HEK293 (cell line): ENCODE data around the gene ANTXR1.
A peak's percentile ranks its signal among the peaks of the same experiment; 100 is the strongest.

Experiments
- CTCF ChIP-seq: fragments of 450-650 bp; formaldehyde crosslinking; IDR thresholded peaks from 2 replicates; pipeline ENCODE4 v1.5.1; 2016; ENCODE audit warnings: missing biosample characterization, missing genetic modification characterization
- KLF1 ChIP-seq: fragments of 450-650 bp; formaldehyde crosslinking; IDR thresholded peaks from 2 replicates; pipeline ENCODE4 v1.5.1; 2016; ENCODE audit warnings: missing biosample characterization, missing genetic modification characterization
- PRDM1 ChIP-seq: fragments of 450-650 bp; formaldehyde crosslinking; IDR thresholded peaks from 2 replicates; pipeline ENCODE4; 2016; ENCODE audit warnings: missing biosample characterization, missing genetic modification characterization
- SCRT1 ChIP-seq: fragments of 450-650 bp; formaldehyde crosslinking; IDR thresholded peaks from 2 replicates; pipeline ENCODE4 v1.5.1; 2016; ENCODE audit warnings: missing biosample characterization, missing genetic modification characterization, borderline replicate concordance
- TCF7L2 ChIP-seq: IDR thresholded peaks from 2 replicates; pipeline ENCODE4 v1.6.1; 2011; ENCODE audit warnings: low read depth, mild to moderate bottlenecking, inconsistent platforms, low read length, moderate library complexity, borderline replicate concordance
- TRIM28 ChIP-seq: IDR thresholded peaks from 2 replicates; pipeline ENCODE4 v1.6.1; 2011; ENCODE audit warnings: low read length, control low read depth, borderline replicate concordance
- ZBTB20 ChIP-seq: fragments of 450-650 bp; formaldehyde crosslinking; IDR thresholded peaks from 2 replicates; pipeline ENCODE4 v1.5.1; 2016; ENCODE audit warnings: missing biosample characterization, missing genetic modification characterization
- ZNF629 ChIP-seq: fragments of 450-650 bp; formaldehyde crosslinking; IDR thresholded peaks from 2 replicates; pipeline ENCODE4 v1.5.1; 2017; ENCODE audit warnings: missing biosample characterization, missing genetic modification characterization
- ZNF843 ChIP-seq: fragments of 450-650 bp; formaldehyde crosslinking; IDR thresholded peaks from 2 replicates; pipeline ENCODE4 v1.5.1; 2016; ENCODE audit warnings: missing biosample characterization, missing genetic modification characterization

DNA sequence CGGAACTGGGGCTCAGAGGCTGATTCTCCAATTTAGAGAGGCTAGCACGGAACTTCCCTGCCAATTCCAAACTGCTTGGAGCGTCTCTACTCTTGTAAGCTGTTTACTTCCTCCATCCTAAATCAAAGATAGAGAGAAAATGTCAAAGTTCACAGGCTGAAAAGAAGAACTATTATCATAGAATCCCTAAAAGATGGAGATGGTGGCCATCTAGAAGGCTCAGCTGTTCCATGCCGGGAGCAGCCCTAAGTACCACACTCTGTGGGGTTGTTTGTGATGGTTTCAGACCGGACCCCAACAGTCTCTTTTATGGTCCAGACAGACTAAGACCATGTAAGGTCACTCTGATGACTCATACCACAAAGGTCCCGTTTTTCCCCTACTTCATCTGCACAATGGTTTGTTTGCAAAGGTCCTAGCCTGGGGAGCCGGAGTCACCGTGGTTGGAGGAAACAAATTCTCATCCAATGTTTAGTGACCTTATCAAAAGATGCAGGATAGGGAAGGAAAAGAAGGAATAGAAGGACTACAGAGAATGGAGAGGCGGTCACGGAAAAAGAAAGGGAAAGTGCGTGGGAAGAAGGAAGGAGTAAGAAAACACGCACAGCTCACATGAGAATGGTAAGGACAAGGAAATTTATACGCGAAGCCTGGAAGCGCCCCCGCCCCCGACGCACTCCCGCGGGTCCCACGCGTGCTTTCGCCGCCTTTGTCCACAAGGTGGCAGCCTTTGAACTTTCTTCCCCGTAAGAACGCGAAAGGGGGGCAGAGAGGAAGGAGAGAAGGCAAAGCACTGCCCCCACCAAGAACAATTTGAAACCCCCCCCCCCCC, 453 bp upstream of the ANTXR1 start:
- TF ChIP-seq CTCF: peak; percentile 78
- TF ChIP-seq TRIM28: no peak
- no peak for TF ChIP-seq ZNF843 (tag by site-specific recombination)
- no peak for TF ChIP-seq ZBTB20 (tag by site-specific recombination)
- TF ChIP-seq KLF1 (tag by site-specific recombination): no peak
- peak; percentile 79 for TF ChIP-seq PRDM1
- TF ChIP-seq TCF7L2: no peak
- TF ChIP-seq SCRT1: no peak
- no peak for TF ChIP-seq ZNF629 (tag by site-specific recombination)
